Hematopoietic multipotent progenitor cell treated with erythropoietin and hydrocortisone succinate and interleukin-3 and kit ligand, for 15 days (in vitro differentiated cells): ENCODE measurements around the gene ELL2.
"Not testable (repeated sequence)": the region's sequence is repeated elsewhere in the genome, so short reads cannot be mapped to it uniquely, and the experiment has no call there.

Experiments used
- DNase-seq: peaks from one replicate; pipeline ENCODE4 v3.0.0-alpha.2; 2015; ENCODE audit warnings: low spot score

ELL2 gene

DNA sequence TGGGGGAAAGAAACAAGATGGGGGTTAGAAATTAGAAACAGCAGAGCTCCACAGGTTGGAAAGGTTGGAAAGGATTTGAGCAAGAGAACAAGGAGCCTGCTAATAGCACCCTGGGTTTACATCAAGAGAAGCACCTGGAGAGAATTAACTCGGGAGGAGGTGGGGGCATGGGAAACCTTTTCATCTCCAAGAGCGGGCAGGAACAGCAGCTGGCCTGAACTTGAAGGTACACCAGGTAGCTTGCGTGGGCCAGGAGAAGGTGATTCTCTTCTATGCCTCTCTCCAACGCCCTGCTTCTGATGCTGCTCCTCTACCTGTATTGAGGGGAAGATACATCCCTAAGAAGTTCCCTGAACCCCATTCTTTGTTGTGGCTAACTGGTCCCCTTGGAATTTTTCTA lies 102.0 kb downstream of the ELL2 start:
- no peak for DNase-seq

DNA sequence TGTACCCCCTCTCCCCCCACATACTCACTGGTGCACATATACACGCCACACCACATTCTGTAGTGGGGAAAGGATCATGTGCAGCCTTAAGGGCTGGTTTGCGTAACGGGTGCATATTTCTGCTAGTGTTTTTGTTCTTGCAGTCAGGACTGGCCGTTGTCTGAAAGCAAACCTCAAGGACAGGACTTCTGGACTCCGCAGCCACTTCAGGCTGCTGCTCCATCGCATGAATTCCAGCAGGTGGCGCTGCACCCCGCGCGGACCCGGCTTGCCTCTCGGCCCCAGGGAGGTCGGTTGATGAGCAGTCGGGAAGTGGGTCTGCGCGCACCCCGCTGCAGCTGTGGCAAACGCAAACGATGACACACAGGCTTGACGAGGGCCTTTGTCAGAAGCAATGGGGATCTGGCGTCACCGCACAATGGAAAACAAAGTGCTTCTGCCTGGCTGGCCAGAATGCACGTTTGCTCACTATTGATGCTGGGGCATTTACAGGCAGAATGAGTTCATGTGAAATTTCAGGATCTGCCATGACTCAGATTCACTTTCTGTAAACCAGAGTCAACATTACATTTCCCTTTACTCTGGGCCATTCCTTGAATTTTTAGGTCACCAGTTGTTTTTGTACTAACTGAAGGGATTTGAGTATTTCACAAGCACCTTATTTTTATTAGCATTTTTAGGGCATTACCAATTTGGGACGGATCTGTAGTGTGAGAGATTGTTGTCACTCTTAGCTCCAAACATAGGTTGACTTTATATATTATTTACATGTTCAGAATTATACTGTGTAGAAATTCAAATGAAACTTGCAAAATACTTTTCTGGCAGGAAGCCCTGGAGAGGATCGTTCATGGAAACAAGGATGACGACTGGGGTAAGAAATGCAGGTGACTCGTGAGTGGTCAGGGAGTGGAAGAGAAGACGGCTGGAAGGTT lies 102.7 kb downstream of the ELL2 start:
- peak; percentile 81 for DNase-seq

DNA sequence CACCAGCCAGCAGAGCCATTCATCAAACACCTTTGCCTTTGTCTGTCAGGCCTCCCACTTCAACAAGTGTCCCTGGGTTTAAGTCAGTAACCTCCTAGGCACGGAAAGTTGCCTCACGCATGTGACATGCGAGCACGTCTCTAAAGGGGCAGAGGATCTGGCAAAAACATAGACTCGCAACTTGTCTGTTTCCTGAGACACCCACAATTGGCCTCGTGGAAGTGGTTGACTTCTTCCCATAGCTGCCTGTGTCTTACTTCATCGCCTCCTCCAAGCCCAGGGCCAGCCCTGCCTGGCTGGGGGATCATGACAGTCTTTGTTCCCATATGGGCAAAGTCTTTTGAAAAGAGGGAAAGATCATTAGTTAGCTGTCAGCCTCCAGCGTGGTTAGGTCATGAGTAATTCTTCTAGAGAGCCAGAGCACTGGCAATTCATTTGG lies 103.6 kb downstream of the ELL2 start:
- no peak for DNase-seq

DNA sequence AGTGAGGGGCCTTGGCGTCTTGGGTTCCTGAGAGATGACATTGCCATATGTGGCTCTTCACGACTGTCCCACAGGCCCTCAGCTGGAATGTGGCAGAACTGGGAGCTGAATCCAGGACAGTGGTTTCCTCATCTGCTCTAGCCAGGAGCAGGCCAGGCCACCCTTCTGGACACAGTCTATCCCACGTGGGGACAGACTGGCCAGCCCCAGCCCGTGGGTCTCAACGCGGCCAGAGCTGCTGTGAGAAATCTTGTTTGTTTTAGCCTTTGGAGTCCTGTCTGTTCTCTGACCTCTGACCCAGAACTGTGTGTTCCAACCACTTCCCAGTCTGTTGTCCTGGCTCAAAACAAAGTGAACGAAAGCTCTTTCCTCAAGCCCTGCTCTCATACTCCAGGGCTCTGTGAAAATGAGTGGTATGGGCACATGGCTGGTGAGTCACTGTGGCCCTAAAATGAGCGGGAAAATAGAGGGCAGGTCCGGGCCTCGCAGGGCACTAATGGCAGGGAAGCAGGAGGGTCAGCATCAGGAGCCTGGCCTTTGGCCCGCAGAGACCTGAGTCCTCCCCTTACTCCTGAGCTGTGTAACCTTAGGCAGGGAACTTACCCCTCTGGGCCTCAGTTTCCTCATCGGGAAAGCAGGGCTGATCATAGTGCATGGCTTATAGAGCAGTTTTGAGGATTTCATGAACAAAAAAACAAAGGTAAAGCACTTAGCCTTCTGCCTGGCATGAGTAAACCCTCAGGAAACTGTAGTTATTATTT lies 104.3 kb downstream of the ELL2 start:
- DNase-seq = no peak

DNA sequence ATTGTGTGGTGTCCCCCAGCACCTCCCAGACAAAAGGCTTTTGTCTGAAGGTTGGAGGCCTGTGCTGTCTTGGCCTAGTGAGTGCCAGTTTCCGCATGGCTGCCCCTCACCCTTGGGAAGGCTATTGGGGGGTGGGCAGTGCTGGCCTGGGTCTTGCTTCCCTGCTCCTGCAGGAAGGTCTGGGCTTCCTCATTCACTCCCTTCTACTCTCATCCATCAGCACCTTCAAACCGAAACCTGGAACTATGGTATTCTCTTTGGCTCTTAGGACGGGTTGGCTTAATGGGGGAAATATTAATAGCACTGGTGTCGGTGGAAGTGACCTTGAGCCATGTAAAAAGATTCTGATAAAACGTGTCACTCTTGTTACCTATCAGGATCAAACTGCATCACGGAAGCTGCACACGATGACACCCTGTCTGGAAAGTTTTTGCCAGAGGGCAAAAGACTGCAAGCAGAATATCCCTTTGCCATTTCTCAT lies 105.1 kb downstream of the ELL2 start:
- DNase-seq = no peak

DNA sequence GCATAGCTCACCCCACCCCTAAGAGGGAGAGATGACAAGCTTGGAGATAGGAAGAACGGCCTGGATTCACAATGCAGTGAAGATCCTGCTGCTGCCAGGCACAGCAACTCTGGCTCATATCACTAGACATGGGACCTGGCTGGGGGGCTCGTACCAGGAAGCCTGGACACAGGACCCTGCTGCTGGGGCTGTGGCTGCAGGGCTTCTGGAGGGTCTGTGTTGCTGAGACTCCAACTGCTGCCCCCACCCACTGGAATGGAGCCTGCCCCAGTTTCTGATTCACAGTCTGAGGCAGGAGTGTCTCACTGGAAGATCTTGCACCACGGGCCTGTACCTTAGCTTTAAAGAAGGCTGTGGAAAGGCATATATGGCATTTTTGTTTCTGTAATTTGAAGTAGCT lies 108.2 kb downstream of the ELL2 start:
- no peak for DNase-seq

DNA sequence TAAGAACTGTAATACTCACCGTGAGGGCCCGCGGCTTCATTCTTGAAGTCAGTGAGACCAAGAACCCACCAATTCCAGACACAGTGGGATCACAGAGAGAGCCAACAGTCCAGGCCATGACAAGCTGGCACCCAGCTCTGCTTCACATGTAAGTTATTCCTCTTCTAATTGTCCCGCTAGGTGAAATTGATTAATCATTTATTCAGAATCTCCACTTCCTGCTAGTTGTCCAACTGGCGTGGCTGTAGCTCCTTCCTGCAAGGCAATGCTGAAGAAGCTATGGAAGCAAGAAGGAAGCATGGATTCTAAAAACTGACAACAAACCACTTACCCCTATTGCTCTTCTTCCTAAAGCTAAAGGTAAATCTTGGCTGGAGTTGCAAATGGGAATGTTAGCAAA lies 109.1 kb downstream of the ELL2 start:
- no peak for DNase-seq

DNA sequence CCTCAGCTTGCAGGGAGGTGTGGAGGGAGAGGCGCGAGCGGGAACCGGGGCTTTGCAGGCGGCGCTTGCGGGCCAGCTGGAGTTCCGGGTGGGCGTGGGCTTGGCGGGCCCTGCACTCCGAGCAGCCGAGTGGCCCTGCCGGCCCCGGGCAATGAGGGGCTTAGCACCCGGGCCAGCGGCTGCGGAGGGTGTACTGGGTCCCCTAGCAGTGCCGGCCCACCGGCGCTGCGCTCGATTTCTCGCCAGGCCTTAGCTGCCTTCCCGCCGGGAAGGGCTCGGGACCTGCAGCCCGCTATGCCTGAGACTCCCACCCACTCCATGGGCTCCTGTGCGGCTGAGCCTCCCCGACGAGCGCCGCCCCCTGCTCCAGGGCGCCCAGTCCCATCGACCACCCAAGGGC lies 110.5 kb downstream of the ELL2 start:
- not testable (repeated sequence) for DNase-seq

DNA sequence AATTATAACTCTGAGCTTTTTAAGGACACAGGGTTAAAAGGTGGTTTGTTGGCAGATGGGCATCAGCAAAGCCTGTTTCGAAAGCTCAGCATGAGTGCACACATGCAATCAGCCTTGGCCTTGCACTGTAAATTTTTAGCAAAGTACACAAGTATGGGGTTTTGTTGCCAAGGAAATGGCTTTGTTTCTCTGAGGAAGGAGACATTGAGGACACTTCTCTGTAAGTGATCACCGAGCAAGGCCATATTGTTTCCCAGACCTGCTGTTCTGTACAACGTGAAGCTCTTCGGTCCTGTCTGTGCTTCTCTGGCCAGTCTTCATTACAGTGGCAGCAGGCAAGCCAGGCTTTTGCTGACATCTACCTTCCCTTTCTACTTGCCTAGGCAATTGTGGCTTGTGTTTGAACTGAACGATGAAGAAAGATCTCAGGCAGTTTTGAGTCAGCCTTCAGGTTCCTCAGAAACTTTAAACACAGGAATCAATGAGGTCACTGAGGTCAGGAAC lies 111.2 kb downstream of the ELL2 start:
- DNase-seq = no peak

DNA sequence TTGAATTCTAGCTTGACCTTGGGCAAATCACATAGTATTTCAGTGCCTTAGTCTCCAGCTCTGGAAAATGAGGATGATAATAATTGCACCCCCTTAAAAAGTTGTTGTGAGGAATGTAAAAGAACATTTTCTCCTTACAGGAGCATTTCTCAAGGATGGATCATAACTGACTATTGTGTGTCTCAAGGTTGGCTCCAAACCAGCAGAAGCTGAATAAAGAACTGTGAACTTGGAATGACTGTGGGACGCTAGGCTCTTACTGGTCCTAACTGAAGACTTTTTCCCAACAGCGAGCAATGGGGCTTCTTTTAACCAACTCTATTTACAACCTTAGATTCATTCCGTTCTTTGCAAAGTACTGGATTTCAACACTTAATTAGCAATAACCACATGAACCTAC lies 113.0 kb downstream of the ELL2 start:
- no peak for DNase-seq

DNA sequence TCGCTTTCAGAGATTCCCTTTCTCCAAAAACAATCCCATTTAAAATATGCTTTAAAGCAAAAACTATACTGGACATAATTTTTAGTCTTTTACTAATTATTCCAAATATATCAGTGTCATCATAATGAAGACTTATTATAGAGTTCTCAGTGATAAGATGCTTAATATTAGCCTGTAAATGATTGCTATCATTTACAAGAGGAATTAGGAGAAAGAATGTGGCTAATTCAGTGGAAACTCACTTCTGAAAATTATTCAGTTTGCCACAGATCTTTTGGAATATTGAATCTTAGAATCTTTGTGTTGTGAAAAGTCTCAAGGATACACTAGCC lies 114.4 kb downstream of the ELL2 start:
- no peak for DNase-seq

DNA sequence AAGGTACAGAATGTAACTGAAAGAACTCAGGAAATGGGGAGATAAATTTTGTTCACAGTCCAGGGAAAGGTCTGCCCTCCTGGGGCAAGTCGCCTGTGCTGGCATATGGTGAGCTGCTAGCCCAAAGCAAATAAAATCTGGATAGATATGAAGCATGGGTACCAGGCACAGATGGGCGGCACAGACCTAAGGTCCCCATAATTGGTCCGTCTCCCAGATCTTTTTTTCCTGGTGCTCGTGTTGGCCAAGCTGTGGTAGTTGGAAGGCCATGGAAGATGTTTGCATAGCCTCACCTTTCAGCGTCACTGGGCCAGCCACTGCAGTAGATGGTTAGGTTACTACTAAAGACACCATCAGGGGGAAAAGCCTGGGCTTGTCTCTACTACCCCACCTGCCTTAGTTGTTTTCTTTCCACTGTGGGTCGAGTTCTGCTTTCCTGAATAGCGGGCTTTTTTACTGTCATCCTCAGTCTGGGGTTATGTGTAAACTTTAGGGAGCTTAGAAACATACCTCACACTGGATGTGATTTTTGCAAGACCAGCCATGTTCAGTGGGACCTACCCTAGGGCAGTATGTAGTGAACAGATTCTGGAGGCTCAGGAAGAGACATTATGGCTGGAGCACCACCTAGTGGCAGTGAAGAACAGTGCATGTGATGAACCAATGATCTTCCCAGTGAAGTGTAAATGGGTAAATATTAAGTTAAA lies 114.9 kb downstream of the ELL2 start:
- DNase-seq = peak; percentile 81

DNA sequence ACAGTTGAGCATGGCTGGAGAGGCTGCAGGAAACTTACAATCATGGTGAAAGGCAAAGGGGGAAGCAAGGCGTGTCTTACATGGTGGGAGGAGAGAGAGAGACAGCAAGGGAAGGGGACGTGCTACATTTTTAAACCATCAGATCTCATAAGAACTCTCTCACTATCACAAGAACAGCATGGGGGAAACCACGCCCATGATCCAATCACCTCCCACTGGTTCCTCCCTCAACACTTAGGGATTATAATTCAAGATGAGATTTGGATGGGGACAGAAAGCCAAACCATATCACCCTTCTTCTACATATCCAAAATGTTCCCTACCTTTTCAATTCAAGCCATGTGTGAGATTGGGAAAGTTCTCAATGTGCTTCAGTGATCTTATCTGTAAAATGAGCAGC lies 116.3 kb downstream of the ELL2 start:
- no peak for DNase-seq

DNA sequence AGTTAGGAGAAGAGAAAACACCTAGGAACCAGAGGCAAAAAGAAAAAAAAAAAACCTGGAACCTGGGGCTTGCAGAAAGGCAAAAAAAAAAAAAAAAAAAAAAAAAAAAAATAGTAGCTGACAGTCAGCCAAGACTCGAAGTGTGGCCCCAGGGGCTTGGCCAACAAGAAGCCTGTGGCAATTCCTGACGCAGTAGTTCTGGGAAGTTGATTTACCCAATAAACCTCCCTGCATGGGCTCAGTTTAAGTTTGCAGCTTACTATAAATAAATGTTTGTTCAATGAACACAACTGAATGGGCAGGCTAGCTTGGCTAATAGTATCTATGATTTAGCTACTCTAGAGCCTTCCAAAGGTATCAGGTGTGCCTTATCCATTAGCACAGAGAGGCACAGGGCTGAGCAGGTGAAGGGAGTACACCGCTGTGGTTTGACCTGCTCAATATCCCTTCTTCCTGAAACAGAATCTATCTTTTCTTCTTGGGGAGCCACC lies 117.9 kb downstream of the ELL2 start:
- no peak for DNase-seq

DNA sequence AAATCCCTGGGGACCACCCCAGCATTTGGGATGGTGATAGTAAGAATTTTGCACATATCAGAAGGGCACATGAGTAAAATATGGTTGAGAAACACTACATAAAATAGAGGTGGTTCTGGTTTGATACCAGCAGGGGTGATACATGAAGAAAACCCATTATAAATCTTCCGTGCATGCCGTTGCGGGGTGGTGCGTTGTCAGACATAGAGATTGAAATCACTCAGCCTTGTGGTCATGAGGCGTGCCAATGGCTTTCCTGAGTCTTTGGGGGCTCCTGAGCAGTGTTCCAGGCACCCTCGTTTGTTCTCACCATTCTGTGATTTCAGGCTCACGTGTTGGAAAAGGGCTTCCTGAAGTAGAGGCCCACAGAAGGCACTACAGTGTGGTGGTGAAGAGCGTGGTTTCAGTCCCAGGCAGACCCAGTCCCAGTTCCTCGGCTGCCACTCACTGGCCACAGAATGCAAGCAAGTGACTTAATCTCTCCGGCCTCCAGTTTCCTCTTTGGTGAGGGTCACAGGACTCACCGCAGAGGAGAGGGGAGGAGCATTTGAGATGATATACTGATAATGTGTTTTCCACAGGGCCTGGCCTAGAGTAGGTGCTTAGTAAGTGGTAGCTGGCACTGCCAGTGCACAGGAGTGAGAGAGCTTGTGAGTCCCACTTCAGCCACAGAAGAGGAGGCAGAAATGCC lies 118.7 kb downstream of the ELL2 start:
- DNase-seq = peak; percentile 63

DNA sequence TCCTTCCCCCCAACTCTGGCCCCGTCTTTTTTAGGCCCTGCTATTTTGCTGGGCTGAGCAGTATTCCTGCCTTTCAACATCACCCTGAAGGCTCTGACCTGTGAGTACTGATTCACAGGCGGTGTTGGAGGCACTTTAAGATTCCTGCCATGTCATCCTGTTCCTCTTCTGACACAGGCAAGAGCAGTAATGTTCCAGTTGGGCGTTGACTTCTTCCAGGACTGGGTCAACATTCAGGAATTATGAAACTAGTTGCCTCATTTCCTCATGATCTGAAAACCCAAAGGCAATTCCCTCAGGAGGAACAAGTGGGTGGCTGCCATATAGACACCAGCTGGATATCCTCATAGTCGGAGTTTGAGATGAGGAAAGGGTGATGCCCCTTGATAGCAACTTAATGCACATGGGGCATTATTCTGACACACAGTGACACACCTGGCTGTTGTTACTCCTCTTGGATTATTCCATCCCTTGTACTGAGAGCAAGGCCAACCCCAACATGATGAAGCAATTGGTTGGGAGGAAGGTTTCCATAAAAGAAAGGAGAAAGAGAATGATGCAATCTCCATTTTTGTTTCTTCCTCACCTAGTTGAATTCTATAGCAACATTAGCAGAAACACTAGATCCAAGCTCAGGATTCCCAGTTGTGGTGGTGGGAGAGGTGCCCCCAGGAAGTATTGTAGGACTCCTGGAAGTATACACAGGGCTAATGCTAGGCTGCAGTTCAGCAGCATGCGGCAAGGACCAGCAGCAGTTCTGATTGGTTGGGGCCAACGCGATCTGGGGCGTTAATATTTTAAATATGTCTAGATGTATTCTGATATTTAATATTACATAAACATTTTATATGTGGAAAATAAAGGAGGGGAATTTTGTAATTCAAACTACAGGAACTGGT lies 119.5 kb downstream of the ELL2 start:
- DNase-seq = no peak

DNA sequence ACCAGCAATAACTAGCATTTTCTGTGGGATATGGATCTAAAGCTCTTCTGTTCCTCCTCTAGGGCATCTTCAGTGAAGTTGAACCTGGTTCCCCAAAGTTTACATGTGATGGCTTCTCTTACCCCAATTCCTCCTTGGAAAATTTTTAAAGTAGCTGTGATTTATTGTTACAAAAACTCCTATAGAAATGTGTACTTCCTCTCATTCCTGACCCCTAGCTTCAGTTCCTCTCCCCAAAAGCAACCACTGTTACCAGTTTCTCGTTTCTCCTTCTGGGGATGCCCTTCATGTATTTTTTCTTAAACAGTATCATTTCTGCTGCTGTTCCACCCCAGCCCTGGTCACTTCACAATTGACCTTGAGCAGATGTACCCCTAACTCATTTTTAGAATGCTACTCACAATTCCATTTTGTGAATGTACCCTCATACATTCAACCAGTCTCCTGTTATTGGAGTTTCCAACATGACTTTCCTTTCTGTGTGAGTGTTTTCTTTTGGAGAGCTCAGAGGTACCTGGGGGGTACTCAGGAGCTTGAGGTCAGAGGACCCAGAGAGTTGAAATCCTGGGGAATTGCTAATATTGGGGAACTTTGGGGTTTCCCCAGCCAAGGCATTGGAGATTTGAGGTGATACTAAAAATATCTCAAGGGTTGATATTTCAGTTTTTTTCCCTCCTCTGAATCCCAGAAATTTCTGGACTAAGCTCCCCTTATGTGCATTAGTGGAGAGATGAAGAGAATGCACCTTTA lies 120.5 kb downstream of the ELL2 start:
- DNase-seq = no peak

DNA sequence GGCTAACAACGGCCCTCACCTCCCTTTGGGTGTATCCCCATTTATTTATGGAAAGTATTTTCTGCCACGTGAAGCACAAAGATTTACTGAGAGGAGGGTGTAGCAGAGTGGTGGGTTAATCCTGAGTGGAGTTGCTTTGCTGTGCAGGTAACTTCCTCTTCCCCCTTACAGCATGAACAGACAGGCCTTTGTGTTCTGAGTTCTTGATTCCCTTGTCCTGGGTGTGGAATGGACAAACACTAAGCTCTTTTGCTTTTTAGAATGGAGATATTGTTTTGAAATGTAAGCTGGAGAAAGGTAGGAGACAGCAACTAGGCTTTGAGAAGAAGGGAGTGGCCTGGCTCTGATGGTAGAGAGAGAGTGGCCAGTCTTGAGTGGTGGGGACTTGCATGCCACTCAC lies 122.0 kb downstream of the ELL2 start:
- no peak for DNase-seq

DNA sequence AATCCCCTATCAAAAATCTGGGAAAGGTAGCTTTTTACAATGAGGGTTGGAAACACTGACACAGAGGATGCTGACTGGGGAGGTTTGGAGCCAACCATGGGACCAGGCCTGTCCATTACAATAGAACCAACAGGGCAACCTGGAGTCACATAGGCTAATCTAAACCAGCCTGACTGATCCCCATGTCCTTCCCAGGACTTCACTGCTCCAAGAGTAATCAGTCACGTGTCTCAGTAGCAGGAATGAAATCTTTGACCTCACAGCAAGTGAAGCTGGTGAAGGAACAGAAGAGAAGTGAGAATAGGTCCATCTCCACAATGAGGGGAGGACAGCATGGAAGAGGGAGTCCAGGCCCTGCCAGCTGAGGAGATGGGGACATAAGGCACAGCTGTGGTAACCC lies 123.1 kb downstream of the ELL2 start:
- DNase-seq = no peak

DNA sequence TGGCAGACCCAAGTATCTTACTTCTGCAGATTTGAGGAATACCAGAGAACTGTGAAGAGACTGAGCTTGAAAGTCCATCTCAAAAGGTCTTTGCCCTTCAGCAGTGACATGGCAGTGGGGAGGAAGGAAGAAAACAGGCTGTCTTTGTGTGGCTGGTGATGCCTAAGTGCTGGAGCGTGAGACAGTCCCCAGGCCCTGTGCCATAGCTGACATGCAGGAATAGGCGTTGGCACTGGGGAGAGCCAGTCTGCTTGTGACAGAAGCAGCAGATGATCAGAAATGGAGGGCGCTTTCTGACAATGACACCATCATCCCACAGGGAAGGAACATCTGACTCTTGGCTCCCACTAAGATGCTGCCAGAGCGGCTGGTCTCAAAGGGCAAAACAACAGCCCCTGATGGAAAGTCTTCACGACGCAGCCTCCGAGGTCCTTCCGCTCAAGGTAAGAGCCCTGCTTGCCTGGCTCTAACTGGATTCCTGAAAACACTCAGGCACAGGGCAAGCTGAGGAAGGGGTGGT lies 123.6 kb downstream of the ELL2 start:
- DNase-seq = no peak
